ENCODE results near the gene THOC6.

- TF ChIP-seq MYC (IDR thresholded peaks at IDR 0.05; ENCODE audit: borderline replicate concordance, low read length), result no peak
- TF ChIP-seq KDM1A (IDR thresholded peaks at IDR 0.05; ENCODE audit: low read depth), result no peak
- TF ChIP-seq, protein P1, sequence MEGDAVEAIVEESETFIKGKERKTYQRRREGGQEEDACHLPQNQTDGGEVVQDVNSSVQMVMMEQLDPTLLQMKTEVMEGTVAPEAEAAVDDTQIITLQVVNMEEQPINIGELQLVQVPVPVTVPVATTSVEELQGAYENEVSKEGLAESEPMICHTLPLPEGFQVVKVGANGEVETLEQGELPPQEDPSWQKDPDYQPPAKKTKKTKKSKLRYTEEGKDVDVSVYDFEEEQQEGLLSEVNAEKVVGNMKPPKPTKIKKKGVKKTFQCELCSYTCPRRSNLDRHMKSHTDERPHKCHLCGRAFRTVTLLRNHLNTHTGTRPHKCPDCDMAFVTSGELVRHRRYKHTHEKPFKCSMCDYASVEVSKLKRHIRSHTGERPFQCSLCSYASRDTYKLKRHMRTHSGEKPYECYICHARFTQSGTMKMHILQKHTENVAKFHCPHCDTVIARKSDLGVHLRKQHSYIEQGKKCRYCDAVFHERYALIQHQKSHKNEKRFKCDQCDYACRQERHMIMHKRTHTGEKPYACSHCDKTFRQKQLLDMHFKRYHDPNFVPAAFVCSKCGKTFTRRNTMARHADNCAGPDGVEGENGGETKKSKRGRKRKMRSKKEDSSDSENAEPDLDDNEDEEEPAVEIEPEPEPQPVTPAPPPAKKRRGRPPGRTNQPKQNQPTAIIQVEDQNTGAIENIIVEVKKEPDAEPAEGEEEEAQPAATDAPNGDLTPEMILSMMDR (IDR thresholded peaks at IDR 0.05), result no peak
- no peak for TF ChIP-seq RCOR1 (IDR thresholded peaks at IDR 0.05; ENCODE audit: low read depth, low read length)
Measured at GRCh38 chr16:3068487-3068886, 44.7 kb downstream of the THOC6 start.
